GM10847 (cell line): ENCODE data around the gene COPRS.

Experiments
- POLR2A ChIP-seq: IDR thresholded peaks from 2 replicates; pipeline ENCODE4 v1.6.1; 2011; ENCODE audit not compliant: insufficient read length; ENCODE audit errors: extremely low read depth

Gene COPRS

DNA sequence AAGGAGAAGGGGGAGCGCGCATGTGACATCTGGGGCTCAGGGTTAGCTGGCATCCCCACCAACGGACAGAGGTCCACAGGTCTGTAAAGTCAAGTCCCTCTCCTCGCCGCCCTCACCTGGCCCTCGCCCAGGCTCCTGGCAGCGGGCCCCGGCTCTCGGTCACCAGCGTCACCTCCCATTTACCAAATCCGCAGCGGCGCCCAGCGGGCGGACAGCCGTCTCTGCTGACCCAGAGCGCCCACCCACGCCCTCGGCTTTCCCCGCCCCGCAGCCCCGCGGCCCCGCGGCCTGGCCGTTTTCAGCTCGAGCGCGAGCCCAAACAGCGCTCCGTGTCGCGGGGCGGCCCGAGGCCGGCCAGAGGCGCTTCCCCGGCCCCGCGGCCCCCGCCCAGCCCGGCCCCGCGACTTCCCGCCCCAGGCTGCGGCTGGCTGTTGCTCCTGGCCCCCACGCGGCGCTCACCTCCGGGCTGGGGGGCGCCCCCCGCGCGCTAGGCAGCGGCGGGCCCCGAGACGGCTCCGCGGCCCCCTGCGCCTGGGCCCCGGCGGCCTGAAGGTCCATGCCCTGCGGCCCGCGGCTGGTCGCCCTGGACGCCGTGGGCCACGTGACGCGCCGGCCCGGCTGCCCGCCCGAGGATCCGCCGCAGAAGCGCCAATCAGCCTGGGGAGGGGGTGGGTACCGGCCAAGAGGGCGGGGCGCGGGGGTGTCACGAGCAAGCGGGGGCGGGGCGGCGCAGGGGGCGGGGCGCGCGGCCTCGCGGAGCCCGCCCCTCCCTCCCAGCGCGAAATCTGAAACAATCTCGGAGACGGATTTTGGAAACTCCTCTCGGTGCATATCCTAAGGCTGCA, at the start of gene COPRS:
Gene COPRS (minus strand): TSS at position 603 of the 845 bp plus-strand sequence. CDS start 45 bp downstream, at position 558.
- peak; percentile 45 for TF ChIP-seq POLR2A

- no peak for TF ChIP-seq POLR2A
These were observed 49.3 kb upstream of the COPRS start for GRCh38 chr17:31908386-31908785.

DNA sequence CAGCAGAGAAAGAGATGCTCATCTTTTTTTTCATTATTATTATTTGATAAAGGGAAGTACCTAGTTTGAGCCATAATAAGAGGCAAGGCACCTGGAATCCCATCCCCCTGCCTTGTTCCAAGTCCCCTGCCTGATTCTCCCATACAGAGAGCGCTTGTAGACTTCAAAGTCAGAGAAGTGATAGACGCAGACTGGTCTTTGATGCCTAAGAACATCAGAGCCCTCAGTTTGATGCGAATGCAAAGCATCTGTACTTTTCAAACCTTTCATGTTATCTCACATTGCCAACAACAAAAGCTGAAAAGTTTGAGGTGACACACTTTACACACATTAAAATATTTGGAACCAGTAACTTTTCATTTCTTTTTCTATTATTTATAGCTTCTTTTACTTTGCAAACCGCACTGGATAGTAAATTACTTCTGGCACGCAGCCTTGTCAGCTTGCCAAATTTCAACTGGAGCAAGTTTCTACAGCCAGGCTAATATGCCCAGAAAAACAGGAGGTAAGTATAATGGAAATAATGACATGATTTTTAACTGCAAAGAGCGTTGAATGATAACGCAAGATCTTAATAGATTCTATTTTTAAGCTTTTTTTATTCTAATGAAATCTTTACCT, 48.4 kb upstream of the COPRS start:
- no peak for TF ChIP-seq POLR2A

GRCh38 chr17:31903401-31903800, 44.4 kb upstream of the COPRS start:
- TF ChIP-seq POLR2A, result no peak

- TF ChIP-seq POLR2A, result no peak
These were observed 43.6 kb upstream of the COPRS start for GRCh38 chr17:31902693-31903092.

- no peak for TF ChIP-seq POLR2A
These were observed 41.8 kb upstream of the COPRS start for GRCh38 chr17:31900877-31901276.

DNA sequence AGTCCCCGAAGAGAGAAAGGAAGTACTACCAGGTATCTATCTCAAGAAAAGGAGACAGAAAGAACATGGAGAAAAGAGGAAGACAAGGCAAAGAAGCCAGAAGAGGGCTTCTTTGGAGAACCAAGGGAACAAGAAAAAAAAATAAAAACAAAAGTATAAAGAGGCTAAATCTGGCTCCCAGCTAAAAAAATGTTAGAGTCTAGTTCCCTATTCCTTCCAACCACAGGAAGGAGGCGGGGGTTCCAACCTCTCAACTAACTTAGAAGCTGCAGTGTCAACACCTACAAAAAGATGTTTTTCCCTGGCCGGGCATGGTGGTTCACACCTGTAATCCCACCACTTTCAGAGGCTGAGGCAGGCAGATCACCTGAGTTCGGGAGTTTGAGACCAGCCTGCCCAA, 29.1 kb upstream of the COPRS start:
- TF ChIP-seq POLR2A, result no peak

GRCh38 chr17:31882571-31882970, 23.5 kb upstream of the COPRS start:
- TF ChIP-seq POLR2A, result no peak

- TF ChIP-seq POLR2A, result no peak
These were observed 21.3 kb upstream of the COPRS start for GRCh38 chr17:31880311-31880710.

DNA sequence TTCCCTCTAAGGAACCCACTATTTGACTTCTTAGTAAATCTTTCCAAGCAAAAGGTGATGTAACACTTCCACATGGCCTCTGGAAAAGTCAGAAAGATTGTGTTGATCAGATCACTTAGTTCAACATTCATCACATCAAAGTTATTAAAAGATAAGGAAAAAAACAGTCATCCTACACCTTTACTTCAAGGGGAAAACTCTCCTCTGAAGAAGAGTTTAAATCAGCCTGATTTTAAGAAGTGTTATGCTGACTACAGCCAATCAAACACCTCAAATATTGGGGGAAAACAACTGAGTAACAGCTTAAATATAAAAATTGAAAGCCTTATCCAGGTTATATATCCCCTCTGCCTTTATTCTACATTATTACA, 19.6 kb upstream of the COPRS start:
- TF ChIP-seq POLR2A, result no peak

- TF ChIP-seq POLR2A, result no peak
These were observed 19.1 kb upstream of the COPRS start for GRCh38 chr17:31877911-31878702.

GRCh38 chr17:31877341-31877740, 18.3 kb upstream of the COPRS start:
- no peak for TF ChIP-seq POLR2A

DNA sequence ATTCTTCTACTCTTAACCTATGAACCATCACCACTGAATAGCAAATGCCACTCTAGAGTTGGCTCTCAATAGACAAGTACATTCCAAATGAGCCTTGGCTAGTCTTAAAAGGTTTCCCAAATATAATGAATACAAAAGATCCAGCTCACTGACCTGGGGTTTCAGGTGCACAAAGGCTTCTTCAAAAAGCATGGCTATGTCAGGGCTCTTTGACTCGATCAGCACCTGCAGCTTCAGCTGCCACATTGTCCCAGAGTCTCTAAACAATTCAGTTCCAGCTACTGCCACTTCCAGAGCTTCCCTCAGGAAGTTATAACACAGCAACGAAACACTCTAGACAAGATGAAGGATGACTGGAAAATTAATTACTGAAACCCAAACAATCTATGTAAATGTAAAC, 16.0 kb upstream of the COPRS start:
- TF ChIP-seq POLR2A, result no peak

GRCh38 chr17:31869797-31870568, 10.9 kb upstream of the COPRS start:
- no peak for TF ChIP-seq POLR2A

- no peak for TF ChIP-seq POLR2A
These were observed 10.0 kb upstream of the COPRS start for GRCh38 chr17:31869031-31869430.

- TF ChIP-seq POLR2A, result no peak
These were observed 504 bp upstream of the COPRS start for GRCh38 chr17:31859487-31860008.
